NCI-H526 treated with DMSO at 0.1 percent for 48 hours (cell line): ENCODE measurements around the gene ANKRD9.

Experiments
- DNase-seq: peaks from one replicate; lab custom pipeline; 2025; lab: John Stamatoyannopoulos, UW

ANKRD9 gene

DNA sequence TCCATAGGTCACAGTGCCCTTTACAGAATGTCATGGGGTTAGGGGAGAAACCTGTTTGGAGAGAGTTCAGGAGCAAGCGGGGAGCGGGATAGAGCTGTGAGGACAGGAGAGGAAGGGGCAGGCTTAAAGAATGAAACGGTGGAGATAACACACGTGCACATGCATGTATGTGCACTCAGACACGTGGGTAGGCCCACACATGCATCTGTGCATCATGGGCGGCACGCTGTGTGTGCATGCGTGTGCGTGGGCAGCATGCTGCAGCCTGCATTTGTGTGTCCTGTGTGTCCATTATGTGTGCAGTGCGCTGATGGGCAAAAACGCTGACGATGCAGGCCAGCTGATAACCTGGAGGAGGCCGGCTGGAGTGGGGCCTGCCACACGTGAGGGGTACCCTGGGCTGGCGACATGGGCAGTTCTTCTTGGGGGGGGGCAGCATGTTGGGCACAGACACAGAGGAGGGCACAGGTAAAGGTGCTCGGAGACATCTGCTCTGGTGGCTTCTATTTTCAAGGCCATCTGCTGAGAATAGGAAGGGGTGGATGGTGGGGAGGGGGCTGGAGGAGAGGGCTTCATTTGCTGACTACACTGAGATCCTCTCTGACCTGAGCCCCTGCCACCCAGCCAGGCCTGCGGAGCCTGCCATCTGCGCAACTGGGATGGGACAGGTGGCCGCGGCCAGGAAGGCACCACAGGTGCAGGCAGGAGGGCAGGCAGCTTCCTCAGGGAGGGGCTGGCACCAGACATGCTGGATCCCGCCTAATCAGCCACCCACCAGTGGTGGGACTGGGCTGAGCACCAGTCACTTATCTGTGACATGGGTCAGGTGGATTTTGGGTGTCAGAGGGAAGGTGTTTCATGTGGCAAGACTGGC lies 4.6 kb upstream of the ANKRD9 start:
- no peak for DNase-seq

DNA sequence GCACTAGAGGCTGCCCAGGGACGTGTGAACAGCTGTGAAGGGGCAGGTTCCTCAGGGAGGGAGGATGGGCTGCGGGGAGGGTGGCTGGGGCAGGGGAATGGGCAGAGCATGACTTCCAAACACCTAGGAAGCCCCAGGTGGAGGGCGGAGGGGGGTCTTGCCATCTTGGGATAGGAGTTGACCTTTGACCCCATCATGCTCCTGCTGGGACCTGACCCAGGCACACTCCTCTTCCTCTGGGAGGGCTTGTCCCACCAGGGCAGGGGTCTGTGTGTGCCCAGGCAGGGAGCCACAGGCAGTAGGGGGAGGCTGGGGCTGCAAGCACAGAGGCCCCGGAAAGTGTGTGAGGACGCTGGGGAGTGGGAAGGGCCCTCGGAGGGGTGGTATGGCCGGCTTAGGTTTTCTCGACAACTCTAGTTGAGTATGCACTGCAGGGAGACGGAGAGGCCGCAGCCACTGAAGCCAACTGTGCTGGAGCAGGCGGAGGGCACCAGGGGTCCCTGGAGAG lies 3.3 kb upstream of the ANKRD9 start:
- DNase-seq = no peak

DNA sequence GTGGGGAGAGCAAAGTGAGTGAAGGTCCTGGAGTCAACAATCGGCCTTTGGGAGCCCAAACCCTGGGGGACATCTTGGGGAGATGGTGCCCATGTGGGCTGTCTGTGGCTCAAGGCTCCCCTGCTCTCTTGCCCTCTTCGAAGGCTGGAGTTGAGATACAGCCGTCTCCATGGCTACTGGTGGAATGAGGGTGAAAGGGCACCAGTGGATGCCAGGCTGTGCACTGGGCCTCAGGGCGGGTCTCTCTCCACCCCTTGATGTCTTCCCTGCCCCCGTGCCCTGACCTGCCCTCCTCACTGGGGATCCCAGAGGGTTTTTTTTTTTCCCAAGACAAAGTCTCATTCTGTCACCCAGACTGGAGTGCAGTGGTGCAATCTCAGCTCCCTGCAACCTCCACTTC lies 2.0 kb upstream of the ANKRD9 start:
- no peak for DNase-seq

DNA sequence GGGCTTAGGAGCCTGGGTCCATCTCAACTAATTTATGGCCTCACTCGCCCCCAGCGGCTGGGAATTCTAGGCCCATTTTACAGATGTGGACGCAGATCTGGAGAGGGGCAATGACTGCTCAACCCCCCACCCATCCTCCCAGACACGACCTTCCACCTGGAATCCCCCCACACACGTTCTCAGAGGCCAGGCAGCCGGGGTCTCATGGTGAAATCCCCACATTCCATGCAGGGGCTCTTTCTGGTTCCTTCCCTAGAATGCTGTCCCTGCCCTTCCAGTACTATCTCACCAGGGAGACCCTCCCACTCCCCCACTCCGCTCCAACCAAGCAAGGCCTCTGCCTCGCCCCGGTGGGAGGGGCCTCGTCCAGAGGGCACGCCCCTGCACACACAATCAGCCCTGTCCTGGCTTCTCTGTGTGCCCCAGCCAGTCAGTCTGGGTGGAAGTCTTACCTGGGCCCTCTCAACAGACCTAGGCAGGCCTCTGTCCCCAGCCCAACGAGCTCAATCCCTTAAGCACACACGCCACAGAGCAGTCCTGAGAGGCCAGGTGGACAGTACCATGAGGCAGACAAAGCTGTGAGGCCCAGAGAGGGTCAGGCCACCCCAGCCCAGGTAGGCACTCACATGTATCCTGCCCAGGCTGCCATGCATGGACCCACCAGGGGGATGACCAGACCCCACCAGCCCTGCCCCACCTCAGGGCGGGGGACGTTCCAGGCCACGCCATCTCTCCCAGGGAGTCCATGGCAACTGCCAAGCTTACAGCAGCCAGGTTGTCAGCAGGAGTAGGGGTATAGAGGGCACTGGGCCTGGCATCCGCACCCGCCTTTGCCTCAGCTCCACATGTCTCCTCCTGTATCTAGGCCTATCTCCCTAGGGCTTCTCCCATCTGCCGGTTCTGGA lies 1.3 kb upstream of the ANKRD9 start:
- DNase-seq = peak; percentile 16

DNA sequence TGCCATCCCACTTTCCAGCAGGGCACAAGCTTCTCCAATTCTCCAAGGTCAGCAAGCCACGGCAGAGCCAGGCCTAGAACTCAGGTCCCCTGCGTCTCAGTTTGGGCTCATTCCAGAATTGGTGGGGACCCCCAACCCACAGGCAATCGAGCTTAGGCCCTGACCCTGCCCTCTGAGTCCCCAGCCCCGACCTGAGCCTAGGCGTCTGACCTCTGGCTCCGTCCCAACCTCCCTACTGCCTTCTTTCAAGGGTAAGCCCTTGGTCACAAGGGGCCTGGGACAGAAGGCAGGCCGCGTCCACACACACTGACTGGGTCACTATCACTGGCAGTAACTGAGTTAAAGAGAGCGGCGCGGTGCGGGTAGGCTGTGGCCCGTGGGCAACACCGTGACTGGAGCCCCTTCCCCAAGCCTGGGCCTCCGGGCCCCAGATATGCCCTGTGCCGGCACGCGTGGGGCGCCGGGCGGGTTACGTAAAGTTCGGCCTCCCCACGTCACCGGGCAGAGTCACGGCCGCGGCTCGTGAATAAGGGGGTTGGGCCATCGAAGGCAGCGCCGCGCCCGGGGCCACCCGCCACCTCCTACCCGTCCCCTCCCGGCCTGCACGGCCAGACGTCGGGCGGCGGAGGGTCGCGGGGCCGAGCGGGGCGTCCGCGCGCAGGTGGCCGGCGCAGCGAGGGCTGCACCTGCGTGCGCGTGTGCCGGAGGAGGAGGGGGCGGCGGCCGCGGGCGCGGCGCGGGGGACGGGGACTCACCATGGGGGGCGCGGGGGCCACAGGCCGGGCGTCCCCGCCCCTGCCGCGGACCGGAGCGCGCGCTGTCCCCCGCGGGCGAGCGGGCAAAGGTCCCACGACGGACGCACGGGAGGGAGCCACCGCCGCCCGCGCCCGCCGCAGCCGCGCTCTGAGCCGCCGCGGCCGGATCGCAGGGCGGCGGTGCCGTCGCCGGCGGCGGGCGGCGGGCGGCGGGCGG lies 516 bp downstream of the ANKRD9 start:
- DNase-seq = no peak

DNA sequence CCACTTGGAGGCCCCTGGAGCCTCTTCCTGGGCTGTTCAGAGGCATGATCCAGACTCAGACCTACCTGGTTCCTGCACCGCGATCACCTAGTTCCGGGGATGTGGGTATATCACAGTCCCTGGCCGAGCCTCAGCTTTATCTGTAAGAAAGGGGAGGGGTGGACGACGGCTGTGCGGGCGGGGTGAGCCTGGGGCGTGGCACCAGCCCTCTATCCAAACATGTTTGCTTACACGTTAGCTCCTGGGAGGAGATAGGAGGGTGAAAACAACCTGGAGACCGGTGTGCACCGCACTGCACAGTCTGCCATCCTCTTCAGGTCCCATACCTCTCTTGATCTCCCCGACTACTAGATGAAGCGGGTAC lies 1.2 kb downstream of the ANKRD9 start:
- peak; percentile 19 for DNase-seq

DNA sequence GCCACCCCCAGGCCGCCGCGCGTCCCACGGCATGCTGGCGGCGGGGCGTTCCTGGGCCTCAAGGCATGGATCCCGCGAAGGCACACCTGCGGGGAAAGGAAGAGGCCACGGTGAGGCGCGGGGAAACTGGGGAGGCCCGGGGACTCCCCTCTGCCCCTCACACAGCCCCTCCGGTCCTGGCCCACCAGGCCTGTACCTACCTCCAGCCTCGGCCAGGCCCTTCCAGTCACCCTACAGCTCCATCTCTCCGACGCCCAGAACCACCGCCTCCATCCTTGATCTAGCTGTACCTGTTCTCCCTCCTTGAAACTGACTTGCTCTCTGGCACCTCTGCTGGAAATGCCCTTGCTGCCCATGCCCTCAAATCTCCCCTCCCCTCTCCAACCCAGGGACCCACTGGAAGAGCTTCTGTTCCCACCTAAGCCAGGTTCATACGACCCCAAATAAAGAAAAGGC lies 1.7 kb downstream of the ANKRD9 start:
- DNase-seq = no peak

DNA sequence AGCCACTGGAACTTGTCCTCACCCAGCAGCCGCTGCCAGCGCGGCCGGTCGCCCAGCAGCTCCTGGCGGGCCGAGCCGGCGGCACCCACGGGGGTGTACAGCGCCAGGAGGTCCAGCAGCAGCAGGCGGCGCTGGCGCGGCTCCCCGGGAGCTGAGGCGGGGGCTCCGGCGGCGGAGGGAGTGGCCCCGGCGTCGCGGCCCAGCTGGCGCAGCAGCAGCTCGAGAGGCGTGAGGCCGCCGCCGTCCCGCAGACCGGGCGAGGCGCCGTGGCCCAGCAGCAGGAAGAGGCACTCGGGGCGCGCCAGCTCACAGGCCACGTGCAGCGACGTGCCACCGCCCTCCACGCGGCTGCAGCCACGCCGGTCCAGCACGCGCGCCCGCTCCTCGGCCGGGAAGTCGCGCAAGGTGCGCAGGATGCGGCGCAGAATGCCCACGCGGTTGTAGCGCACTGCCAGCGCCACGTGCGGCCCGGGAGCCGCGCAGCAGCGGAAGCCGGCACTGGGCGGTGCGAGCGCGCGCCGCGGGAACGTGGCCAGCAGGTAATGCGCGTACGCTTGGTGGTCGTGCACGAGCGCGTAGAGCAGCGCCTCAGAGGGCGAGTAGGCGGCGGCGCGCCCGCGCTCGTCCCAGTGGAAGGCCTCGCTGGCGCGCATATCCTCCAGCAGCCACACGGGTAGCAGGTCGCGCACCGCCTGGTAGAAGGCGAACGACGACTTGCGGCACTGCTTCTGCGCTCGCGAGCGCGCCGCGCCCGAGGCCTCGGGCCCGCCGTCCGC lies 2.3 kb downstream of the ANKRD9 start:
- DNase-seq = no peak

DNA sequence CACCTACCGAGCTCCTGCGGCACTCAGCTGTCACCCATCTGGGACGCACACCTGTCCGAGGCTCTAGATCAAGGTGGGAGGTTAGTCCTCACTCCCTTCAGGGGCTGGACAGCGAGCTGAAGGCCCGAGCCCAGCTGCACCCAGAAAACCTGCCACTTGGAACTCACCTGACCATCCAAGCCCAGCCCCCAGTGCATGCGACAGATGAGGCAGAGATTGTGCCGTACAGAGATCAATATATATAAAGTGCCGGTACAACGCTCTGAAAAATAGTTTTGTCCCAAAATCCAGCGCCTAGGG lies 3.0 kb downstream of the ANKRD9 start:
- no peak for DNase-seq

DNA sequence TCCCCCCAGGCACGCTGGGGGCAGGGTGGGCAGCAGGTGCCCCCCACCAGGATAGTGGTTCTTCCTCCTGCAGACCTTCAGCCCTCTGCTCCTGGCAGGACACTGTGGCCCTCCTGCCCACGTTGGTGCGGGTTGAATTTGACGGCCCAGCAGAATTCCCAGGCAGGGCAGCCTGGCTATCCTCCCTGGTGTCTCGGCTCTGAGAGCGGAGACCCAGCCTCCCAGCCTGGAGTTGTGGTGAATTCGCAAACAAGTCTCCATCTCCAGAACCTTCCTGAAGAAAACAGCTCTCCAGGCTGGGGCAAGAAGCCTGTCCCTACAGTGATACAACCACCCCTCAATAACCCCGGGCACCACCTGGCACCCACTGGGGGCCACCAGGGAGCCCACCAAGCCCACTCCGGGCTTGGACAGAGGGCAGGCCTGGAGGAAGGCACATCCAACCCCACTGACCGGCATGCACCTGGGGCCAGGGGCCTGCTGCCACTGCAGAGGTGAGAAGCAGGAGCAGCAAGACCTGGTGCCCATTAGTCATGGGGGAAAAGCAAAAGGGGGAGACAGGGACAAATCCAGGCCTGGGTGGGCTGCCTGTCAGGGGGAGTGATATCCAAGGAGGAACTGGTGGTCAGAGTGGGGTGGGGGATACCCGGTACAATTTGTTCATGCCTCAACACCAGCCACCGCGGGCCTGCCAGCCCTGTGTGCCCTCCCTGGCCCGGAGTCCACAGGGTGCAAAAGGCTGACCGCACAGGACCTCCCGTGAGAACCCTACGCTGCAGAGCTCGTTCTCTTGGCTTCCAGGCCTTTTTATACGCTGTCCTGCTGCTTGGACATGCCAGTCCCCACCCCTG lies 3.6 kb downstream of the ANKRD9 start:
- DNase-seq = no peak

DNA sequence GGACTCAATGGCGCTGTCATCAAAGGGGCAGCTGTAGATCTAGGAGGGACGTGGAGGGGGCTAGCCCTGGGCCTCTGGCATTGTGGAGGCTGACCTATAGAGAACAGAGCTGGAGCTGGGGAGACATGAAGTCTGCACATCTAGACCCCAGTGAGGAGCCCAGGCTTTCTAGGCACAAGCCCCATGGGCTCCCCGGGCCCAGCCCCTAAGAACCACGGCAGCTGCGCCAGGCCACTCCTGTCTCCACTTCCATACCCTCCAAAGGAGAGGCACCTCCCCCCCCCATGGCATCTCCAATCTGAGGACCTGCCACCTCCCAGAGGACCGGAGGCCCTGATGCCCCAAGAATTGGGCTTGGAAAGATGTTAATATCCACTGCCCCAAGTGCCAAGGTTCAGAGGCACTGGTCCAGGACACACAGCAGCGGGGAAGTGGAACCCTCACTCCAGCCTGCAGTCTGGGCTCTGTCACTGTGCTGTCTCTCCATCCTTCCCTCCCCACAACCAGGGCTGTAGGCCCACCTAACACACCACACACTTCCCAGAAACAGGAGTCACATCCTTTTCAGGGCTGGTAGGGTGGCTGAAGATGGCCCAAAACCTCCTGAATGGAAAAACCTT lies 4.5 kb downstream of the ANKRD9 start:
- no peak for DNase-seq

DNA sequence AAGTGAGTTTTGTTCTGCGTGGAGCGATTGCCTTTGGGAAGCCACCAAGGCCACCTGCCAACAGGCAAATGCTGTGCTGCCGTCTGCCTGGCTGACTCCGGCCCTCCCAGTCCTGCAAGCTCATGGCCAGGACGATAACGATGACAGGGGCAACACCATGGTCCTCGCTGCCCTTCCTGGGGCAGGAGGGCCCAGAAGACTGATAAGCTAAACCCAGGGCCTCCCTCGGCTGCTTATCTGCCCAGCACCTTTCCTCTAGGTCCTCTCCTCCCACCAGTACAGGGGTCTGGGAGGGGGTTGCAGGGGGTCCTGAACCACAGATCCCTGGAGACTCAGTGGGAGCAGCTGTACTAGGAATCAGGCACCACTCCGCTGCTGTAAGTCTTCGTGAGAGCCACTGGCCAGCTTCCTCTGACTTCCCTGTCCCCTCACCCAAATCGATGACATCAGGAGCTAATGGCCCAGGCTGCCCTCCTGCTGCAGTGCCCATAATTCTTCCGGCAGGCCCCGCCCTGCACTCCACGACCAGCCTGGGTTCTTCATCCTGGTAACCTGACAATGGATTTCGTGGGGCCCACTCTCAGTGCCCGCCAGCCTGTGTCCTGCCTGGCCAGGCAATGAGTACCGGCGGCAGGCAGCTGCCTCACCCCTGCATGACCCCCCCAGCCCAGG lies 5.1 kb downstream of the ANKRD9 start:
- no peak for DNase-seq

DNA sequence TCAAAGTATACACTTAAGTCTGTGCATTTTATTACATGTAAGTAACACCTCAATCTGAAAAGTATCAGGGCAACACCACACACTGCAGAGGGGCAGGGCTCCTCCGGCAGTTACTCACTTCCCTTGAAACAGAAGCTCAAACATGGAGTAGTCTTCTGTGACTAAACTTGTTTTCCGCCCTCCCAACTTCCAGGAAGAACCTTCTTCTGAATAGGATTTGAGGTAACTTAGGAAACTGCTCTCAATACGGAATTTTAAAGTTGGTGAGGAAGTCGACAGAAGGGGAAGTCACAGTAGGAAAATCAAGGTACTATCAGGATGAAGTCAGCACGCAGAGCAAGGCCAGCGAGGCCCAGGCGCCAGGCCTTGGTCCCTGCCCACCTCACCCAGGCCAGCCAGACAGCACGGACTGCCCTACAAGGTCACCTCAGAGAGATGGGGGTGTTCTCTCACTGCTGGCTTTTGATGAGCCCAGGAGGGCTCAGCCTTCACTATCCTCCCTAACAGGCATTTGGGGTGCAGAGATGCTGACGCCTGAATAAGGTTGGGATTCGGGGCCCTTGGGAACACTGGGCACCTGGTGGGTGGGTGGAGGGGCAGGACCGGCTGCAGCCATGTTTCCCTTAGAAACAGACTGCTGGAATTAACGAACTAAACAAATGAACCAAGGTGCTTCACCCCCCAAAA lies 5.8 kb downstream of the ANKRD9 start:
- DNase-seq = no peak

DNA sequence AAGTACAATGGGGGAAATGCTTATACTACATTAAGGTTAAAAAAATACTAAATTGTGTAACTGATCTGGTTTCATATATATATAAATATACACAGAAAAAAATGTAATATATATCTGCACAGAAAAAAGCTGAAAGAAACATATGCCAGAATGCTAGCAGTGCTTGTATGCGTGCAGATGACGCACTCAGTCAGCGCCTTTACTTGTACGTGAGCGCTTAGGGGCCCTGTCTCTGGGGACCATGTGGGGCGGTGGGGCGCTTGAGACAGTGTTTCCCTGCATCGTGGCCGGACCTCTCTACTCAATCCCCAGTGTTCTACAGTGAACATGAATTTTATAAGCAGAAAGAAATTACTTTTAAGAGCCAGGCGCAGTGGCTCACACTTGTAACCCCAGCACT lies 7.0 kb downstream of the ANKRD9 start:
- DNase-seq = no peak

DNA sequence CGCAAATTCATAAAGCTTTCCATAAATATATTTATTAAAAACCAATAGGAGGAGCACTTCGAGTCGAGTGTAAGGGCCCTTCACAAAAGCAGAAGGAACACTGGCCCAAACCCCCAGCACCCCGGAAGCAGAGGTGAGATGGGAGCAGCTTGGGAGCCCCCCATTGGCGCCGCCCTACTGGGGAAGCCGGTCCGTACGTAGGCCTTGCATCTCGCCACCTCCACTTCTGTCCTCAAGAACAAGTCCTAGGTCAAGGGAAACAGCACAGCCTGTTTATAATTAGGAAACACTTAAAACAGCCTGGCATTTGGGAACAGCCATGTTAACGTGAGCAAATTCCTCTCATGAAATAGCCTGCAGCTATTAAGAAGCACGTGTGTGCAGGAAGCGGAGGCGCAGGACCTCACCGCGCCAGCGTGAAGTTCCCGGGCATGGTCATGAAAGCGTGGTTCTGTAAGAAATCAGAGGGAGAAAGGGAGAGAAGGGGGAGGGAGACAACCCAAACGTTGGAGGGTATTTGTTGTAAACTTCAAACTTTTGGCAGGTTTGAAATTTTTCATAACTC lies 7.7 kb downstream of the ANKRD9 start:
- DNase-seq = no peak

DNA sequence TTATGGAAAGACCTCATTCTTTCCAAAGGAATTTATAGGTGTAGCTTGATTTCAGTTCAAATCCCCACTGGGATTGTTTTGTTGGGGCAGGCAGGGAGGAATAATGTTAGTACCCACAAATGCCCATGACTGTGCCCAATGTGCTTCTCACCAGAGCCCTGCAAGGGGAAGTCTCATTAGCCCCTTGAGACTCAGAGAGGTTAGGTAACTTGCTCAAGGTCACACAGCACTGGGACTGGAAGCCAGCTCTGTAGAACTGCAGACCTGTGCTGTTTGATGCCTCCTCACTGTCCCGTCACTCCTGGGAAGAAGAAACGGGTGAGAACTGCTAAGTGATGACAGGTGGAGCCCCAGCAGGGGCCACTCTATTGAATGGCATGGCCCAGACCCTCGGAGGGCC lies 8.9 kb downstream of the ANKRD9 start:
- no peak for DNase-seq

DNA sequence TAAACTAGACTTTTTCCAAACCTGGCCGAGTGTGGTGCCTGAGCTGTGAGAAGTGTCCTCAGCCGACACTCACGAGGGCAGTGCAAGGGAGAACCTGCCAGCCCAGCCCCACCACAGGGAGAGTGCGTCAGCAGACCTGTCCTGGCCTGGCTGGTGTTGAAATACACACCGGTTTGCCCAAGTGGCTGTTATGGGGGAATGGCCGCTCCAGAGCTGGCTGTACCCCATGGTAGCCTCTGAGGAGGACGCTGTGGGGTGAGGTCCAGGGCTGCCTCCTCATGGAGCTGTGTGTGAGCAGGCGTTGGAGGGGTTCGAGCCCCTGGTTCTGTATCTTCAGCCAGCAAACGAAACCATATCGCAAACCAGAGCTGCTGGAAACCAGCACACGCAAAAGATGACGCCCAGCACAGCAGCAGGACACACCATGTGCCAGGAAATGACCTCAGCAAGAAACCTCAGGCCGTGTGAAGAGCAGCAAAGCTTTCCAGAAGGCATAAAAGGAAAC lies 9.4 kb downstream of the ANKRD9 start:
- no peak for DNase-seq
